Measurements from ENCODE around the gene MAML2.
"Not testable (repeated sequence)": the region's sequence is repeated elsewhere in the genome, so short reads cannot be mapped to it uniquely, and the experiment has no call there.

MAML2 gene

GRCh38 chr11:96288915-96289314 lies 54.1 kb downstream of the MAML2 start:
- DNase-seq: no peak

- no peak for DNase-seq
Observed at GRCh38 chr11:96287822-96288439, 55.1 kb downstream of the MAML2 start.

GRCh38 chr11:96285985-96286384 lies 57.0 kb downstream of the MAML2 start:
- not testable (repeated sequence) for DNase-seq

- no peak for DNase-seq
Observed at GRCh38 chr11:96284917-96285316, 58.1 kb downstream of the MAML2 start.

- no peak for DNase-seq
Observed at GRCh38 chr11:96284401-96284800, 58.6 kb downstream of the MAML2 start.

- DNase-seq: no peak
Observed at GRCh38 chr11:96282625-96283220, 60.3 kb downstream of the MAML2 start.

- DNase-seq: no peak
Observed at GRCh38 chr11:96280444-96280843, 62.6 kb downstream of the MAML2 start.

- DNase-seq: no peak
Observed at GRCh38 chr11:96279896-96280290, 63.1 kb downstream of the MAML2 start.

- no peak for DNase-seq
Observed at GRCh38 chr11:96279018-96279895, 63.7 kb downstream of the MAML2 start.

GRCh38 chr11:96278039-96278897 lies 64.7 kb downstream of the MAML2 start:
- DNase-seq: no peak

GRCh38 chr11:96277696-96278038 lies 65.3 kb downstream of the MAML2 start:
- DNase-seq: no peak

GRCh38 chr11:96276836-96277235 lies 66.2 kb downstream of the MAML2 start:
- no peak for DNase-seq

GRCh38 chr11:96275801-96276594 lies 67.0 kb downstream of the MAML2 start:
- DNase-seq: no peak

- no peak for DNase-seq
Observed at GRCh38 chr11:96273507-96273906, 69.5 kb downstream of the MAML2 start.

- DNase-seq: no peak
Observed at GRCh38 chr11:96272529-96273222, 70.3 kb downstream of the MAML2 start.

GRCh38 chr11:96271777-96272176 lies 71.2 kb downstream of the MAML2 start:
- no peak for DNase-seq

GRCh38 chr11:96271352-96271751 lies 71.6 kb downstream of the MAML2 start:
- DNase-seq: not testable (repeated sequence)

- not testable (repeated sequence) for DNase-seq
Observed at GRCh38 chr11:96268527-96268926, 74.5 kb downstream of the MAML2 start.

- DNase-seq: no peak
Observed at GRCh38 chr11:96267496-96268032, 75.4 kb downstream of the MAML2 start.

- no peak for DNase-seq
Observed at GRCh38 chr11:96267001-96267495, 75.9 kb downstream of the MAML2 start.

- DNase-seq: no peak
Observed at GRCh38 chr11:96265972-96266371, 77.0 kb downstream of the MAML2 start.
